Activated T-cell treated with anti-CD3 and anti-CD28 coated beads, Interleukin-2, amount 50 U/mL, for 4 hours (primary cell): ENCODE data around the gene DYNC1LI1. TPM values are rescaled to one million over a fixed set of nuclear protein-coding genes. Genes with fewer than 3 reads are reported as not detected.
A peak's percentile ranks its signal among the peaks of the same experiment; 100 is the strongest.

ENCODE experiments used
- ATAC-seq, 2 donors: fragments of 200-7000 bp; cut with Tn5 transposase; one replicate each; pipeline ENCODE4 v1.10.0; 2021
- DNase-seq: peaks from one replicate; pipeline ENCODE4 v3.0.0-alpha.2; 2020
- H3K27me3 Mint-ChIP-seq: one replicate; pipeline ENCODE4 v1.8.0; 2021; ENCODE audit warnings: low read depth, mixed read lengths
- H3K36me3 Mint-ChIP-seq: one replicate; pipeline ENCODE4 v1.8.0; 2022; ENCODE audit warnings: mixed read lengths; ENCODE audit not compliant: insufficient read depth
- H3K4me1 Mint-ChIP-seq: one replicate; pipeline ENCODE4 v1.8.0; 2021; ENCODE audit warnings: low read depth, mixed read lengths
- H3K4me3 Mint-ChIP-seq: one replicate; pipeline ENCODE4 v1.8.0; 2021; ENCODE audit warnings: mild to moderate bottlenecking, moderate library complexity, mixed read lengths
- H3K9me3 Mint-ChIP-seq: one replicate; pipeline ENCODE4 v1.8.0; 2021; ENCODE audit warnings: mixed read lengths
- total RNA-seq, 3 donors: library from RNA; stranded (reverse); gene quantifications; one replicate each; pipeline ENCODE4 v1.2.1, GENCODE V29; 2021

The DYNC1LI1 gene
- 10 to 100 TPM; 53.1 to 54.1 (median 53.3) TPM for total RNA-seq

- ATAC-seq (peak; percentile 96 to 97), DNase-seq (peak; percentile 91)
- H3K36me3 Mint-ChIP-seq, result peaks cover 4% of the 10 kb centered on the region
- no peaks in the 10 kb centered on the region for H3K9me3 Mint-ChIP-seq
- peaks cover 31% of the 10 kb centered on the region for H3K4me1 Mint-ChIP-seq
- no peaks in the 10 kb centered on the region for H3K27me3 Mint-ChIP-seq
- H3K4me3 Mint-ChIP-seq, result peak within 1 kb of the TSS; percentile 95
These were observed at the start of gene DYNC1LI1 for GRCh38 chr3:32570421-32571191. Gene DYNC1LI1, minus strand, starts transcription at chr3:32570858. Its CDS starts 88 bp downstream, at chr3:32570770.

GRCh38 chr3:32619395-32619794, 48.7 kb upstream of the DYNC1LI1 start:
- no peak for ATAC-seq
- no peak for DNase-seq
- no peaks in the 10 kb centered on the region for H3K27me3 Mint-ChIP-seq
- H3K9me3 Mint-ChIP-seq, result peaks cover 7% of the 10 kb centered on the region
- H3K36me3 Mint-ChIP-seq, result no peaks in the 10 kb centered on the region
- no peak overlapping the region for H3K4me3 Mint-ChIP-seq
- no peaks in the 10 kb centered on the region for H3K4me1 Mint-ChIP-seq

GRCh38 chr3:32616267-32616962, 45.8 kb upstream of the DYNC1LI1 start:
- ATAC-seq, result no peak
- no peak overlapping the region for H3K4me3 Mint-ChIP-seq
- no peak for DNase-seq
- no peaks in the 10 kb centered on the region for H3K36me3 Mint-ChIP-seq
- H3K9me3 Mint-ChIP-seq, result peaks cover 7% of the 10 kb centered on the region
- peaks cover 7% of the 10 kb centered on the region for H3K27me3 Mint-ChIP-seq
- no peaks in the 10 kb centered on the region for H3K4me1 Mint-ChIP-seq

GRCh38 chr3:32614956-32615355, 44.3 kb upstream of the DYNC1LI1 start:
- Mint-ChIP-seq H3K27me3 (peaks cover 7% of the 10 kb centered on the region), H3K4me1 (no peaks in the 10 kb centered on the region), H3K36me3 (no peaks in the 10 kb centered on the region), H3K4me3 (no peak overlapping the region), H3K9me3 (peaks cover 4% of the 10 kb centered on the region)
- no peak for DNase-seq
- no peak for ATAC-seq

GRCh38 chr3:32613183-32613582, 42.5 kb upstream of the DYNC1LI1 start:
- peaks cover 7% of the 10 kb centered on the region for H3K27me3 Mint-ChIP-seq
- ATAC-seq (no peak), DNase-seq (no peak)
- H3K36me3 Mint-ChIP-seq, result no peaks in the 10 kb centered on the region
- H3K9me3 Mint-ChIP-seq, result no peaks in the 10 kb centered on the region
- H3K4me3 Mint-ChIP-seq, result no peak overlapping the region
- no peaks in the 10 kb centered on the region for H3K4me1 Mint-ChIP-seq

GRCh38 chr3:32612547-32612946, 41.9 kb upstream of the DYNC1LI1 start:
- H3K4me1 Mint-ChIP-seq, result no peaks in the 10 kb centered on the region
- H3K9me3 Mint-ChIP-seq, result no peaks in the 10 kb centered on the region
- H3K4me3 Mint-ChIP-seq, result no peak overlapping the region
- H3K36me3 Mint-ChIP-seq, result no peaks in the 10 kb centered on the region
- ATAC-seq, result no peak
- H3K27me3 Mint-ChIP-seq, result peaks cover 7% of the 10 kb centered on the region
- no peak for DNase-seq

- H3K36me3 Mint-ChIP-seq, result no peaks in the 10 kb centered on the region
- no peak overlapping the region for H3K4me3 Mint-ChIP-seq
- ATAC-seq, result no peak
- H3K4me1 Mint-ChIP-seq, result no peaks in the 10 kb centered on the region
- no peaks in the 10 kb centered on the region for H3K9me3 Mint-ChIP-seq
- no peak for DNase-seq
- peaks cover 3% of the 10 kb centered on the region for H3K27me3 Mint-ChIP-seq
These were observed 36.9 kb upstream of the DYNC1LI1 start for GRCh38 chr3:32607522-32607921.

- Mint-ChIP-seq H3K4me1 (no peaks in the 10 kb centered on the region), H3K9me3 (no peaks in the 10 kb centered on the region), H3K4me3 (no peak overlapping the region), H3K27me3 (peaks cover under 1% of the 10 kb centered on the region), H3K36me3 (no peaks in the 10 kb centered on the region)
- DNase-seq (no peak), ATAC-seq (no peak)
These were observed 36.3 kb upstream of the DYNC1LI1 start for GRCh38 chr3:32606960-32607359.

GRCh38 chr3:32606277-32606676, 35.6 kb upstream of the DYNC1LI1 start:
- Mint-ChIP-seq H3K27me3 (peaks cover under 1% of the 10 kb centered on the region), H3K4me3 (no peak overlapping the region), H3K36me3 (no peaks in the 10 kb centered on the region), H3K9me3 (no peaks in the 10 kb centered on the region), H3K4me1 (no peaks in the 10 kb centered on the region)
- no peak for ATAC-seq
- no peak for DNase-seq

- H3K36me3 Mint-ChIP-seq, result no peaks in the 10 kb centered on the region
- no peak overlapping the region for H3K4me3 Mint-ChIP-seq
- no peaks in the 10 kb centered on the region for H3K9me3 Mint-ChIP-seq
- no peaks in the 10 kb centered on the region for H3K4me1 Mint-ChIP-seq
- peaks cover 8% of the 10 kb centered on the region for H3K27me3 Mint-ChIP-seq
- no peak for ATAC-seq
- no peak for DNase-seq
These were observed 32.4 kb upstream of the DYNC1LI1 start for GRCh38 chr3:32603064-32603463.

- Mint-ChIP-seq H3K27me3 (peaks cover 10% of the 10 kb centered on the region), H3K36me3 (no peaks in the 10 kb centered on the region), H3K4me3 (no peak overlapping the region), H3K4me1 (no peaks in the 10 kb centered on the region), H3K9me3 (no peaks in the 10 kb centered on the region)
- no peak for DNase-seq
- ATAC-seq, result no peak
These were observed 31.5 kb upstream of the DYNC1LI1 start for GRCh38 chr3:32602206-32602605.

GRCh38 chr3:32601722-32602121, 31.1 kb upstream of the DYNC1LI1 start:
- H3K27me3 Mint-ChIP-seq, result peaks cover 10% of the 10 kb centered on the region
- ATAC-seq, result no peak
- H3K4me3 Mint-ChIP-seq, result no peak overlapping the region
- no peaks in the 10 kb centered on the region for H3K4me1 Mint-ChIP-seq
- DNase-seq, result no peak
- H3K36me3 Mint-ChIP-seq, result no peaks in the 10 kb centered on the region
- H3K9me3 Mint-ChIP-seq, result no peaks in the 10 kb centered on the region

- Mint-ChIP-seq H3K36me3 (no peaks in the 10 kb centered on the region), H3K4me3 (no peak overlapping the region), H3K9me3 (no peaks in the 10 kb centered on the region), H3K27me3 (peaks cover 18% of the 10 kb centered on the region), H3K4me1 (no peaks in the 10 kb centered on the region)
- DNase-seq (no peak), ATAC-seq (no peak)
These were observed 27.0 kb upstream of the DYNC1LI1 start for GRCh38 chr3:32597656-32598055.

- DNase-seq (no peak), ATAC-seq (no peak)
- Mint-ChIP-seq H3K4me3 (no peak overlapping the region), H3K9me3 (no peaks in the 10 kb centered on the region), H3K36me3 (no peaks in the 10 kb centered on the region), H3K27me3 (peaks cover 18% of the 10 kb centered on the region), H3K4me1 (no peaks in the 10 kb centered on the region)
These were observed 26.3 kb upstream of the DYNC1LI1 start for GRCh38 chr3:32596909-32597369.
